HepG2 (cell line): Measurements from ENCODE around the gene LIM2. TPM values are rescaled to one million over a fixed set of nuclear protein-coding genes. Genes with fewer than 3 reads are reported as not detected.

ENCODE experiments used
- CTCF ChIP-seq: sonication (generic); formaldehyde crosslinking; IDR thresholded peaks from 2 replicates; pipeline ENCODE4 v1.5.0; 2020; ENCODE audit warnings: mild to moderate bottlenecking, missing genetic modification reagents, moderate library complexity
- ELF3 ChIP-seq: IDR thresholded peaks from 2 replicates; pipeline ENCODE4 v1.6.1; 2016; ENCODE audit warnings: missing genetic modification reagents, missing compliant biosample characterization
- FOSL2 ChIP-seq: sonication (generic); formaldehyde crosslinking; IDR thresholded peaks from 2 replicates; pipeline ENCODE4 v1.4.0; 2020; ENCODE audit warnings: missing genetic modification reagents
- FOXA3 ChIP-seq: IDR thresholded peaks from 2 replicates; pipeline ENCODE4 v1.6.1; 2016; ENCODE audit warnings: missing genetic modification reagents, missing compliant biosample characterization
- GATA4 ChIP-seq: sonication (generic); IDR thresholded peaks from 2 replicates; pipeline ENCODE4 v1.6.1; 2016; ENCODE audit warnings: antibody characterized with exemption, low read depth, borderline replicate concordance
- HIVEP1 ChIP-seq: sonication (generic); formaldehyde crosslinking; IDR thresholded peaks from 2 replicates; pipeline ENCODE4 v1.4.0; 2020; ENCODE audit warnings: mild to moderate bottlenecking, missing genetic modification reagents
- HMG20A ChIP-seq: IDR thresholded peaks from 2 replicates; pipeline ENCODE4 v1.6.1; 2016; ENCODE audit warnings: borderline replicate concordance
- LCORL ChIP-seq, 2 experiments: fragments of 450-650 bp in 1 of 2; sonication (generic) in 1 of 2; formaldehyde crosslinking in 1 of 2; IDR thresholded peaks; 2 replicates each; pipeline versions ENCODE4 v1.5.0 to v1.6.1; 2017 to 2020; ENCODE audit warnings: antibody characterized with exemption in 1 of 2, missing genetic modification reagents in 1 of 2
- MED1 ChIP-seq: sonication (generic); formaldehyde crosslinking; IDR thresholded peaks from 2 replicates; pipeline ENCODE4 v1.4.0; 2020; ENCODE audit warnings: missing genetic modification reagents
- NR2F2 ChIP-seq: IDR thresholded peaks from 2 replicates; pipeline ENCODE4 v1.6.1; 2012; ENCODE audit warnings: low read depth, inconsistent platforms, borderline replicate concordance
- PRDM4 ChIP-seq: sonication (generic); formaldehyde crosslinking; IDR thresholded peaks from 2 replicates; pipeline ENCODE4 v1.9.0; 2021; ENCODE audit warnings: missing genetic modification reagents, borderline replicate concordance
- RCOR2 ChIP-seq: IDR thresholded peaks from 2 replicates; pipeline ENCODE4 v1.6.1; 2016; ENCODE audit warnings: missing biosample characterization, missing genetic modification reagents
- SALL2 ChIP-seq: sonication (generic); formaldehyde crosslinking; IDR thresholded peaks from 2 replicates; pipeline ENCODE4 v1.8.1; 2023; ENCODE audit warnings: mild to moderate bottlenecking, missing genetic modification reagents, inconsistent platforms
- SPEN ChIP-seq: sonication (generic); formaldehyde crosslinking; IDR thresholded peaks from 2 replicates; pipeline ENCODE4 v1.5.1; 2020; ENCODE audit warnings: low read depth, mild to moderate bottlenecking, missing genetic modification reagents
- SRSF1 ChIP-seq: fragments of 200-400 bp; formaldehyde crosslinking; optimal IDR thresholded peaks from 2 replicates; pipeline ENCODE3; 2017; ENCODE audit warnings: mild to moderate bottlenecking, low read depth, low read length, moderate library complexity
- TRAFD1 ChIP-seq: sonication (generic); formaldehyde crosslinking; IDR thresholded peaks from 2 replicates; pipeline ENCODE4 v1.5.1; 2020; ENCODE audit warnings: missing genetic modification reagents, mild to moderate bottlenecking, borderline replicate concordance
- ZNF224 ChIP-seq: sonication (generic); formaldehyde crosslinking; IDR thresholded peaks from 2 replicates; pipeline ENCODE4 v1.5.0; 2020; ENCODE audit warnings: mild to moderate bottlenecking, missing genetic modification reagents
- ZSCAN20 ChIP-seq: sonication (generic); formaldehyde crosslinking; IDR thresholded peaks from 2 replicates; pipeline ENCODE4 v1.4.0; 2020; ENCODE audit warnings: missing genetic modification reagents, mild to moderate bottlenecking, borderline replicate concordance
- polyA plus RNA-seq, 8 experiments: library from polyadenylated mRNA; depleted of rRNA in 3 of 8; stranded (reverse) in 7 of 8; unstranded in 1 of 8; fragments of >200 nt; fragmentation: Illumina TruSeq in 4 of 8; extraction: Trizol in 4 of 8; gene quantifications; 2 replicates each; pipeline versions ENCODE4 v1.2.1 to v1.2.3, GENCODE V29; 2011 to 2016; ENCODE audit warnings: low read depth in 4 of 8, missing spikeins in 1 of 8, mixed read lengths in 1 of 8; ENCODE audit not compliant: insufficient read depth in 1 of 8
- total RNA-seq, 5 experiments: library from RNA; depleted of rRNA; stranded (reverse); fragments of >200 nt; fragmentation: Illumina TruSeq; extraction: Trizol; gene quantifications; 2 replicates each; pipeline ENCODE4 v1.2.3, GENCODE V29; 2016; ENCODE audit warnings: low read depth in 1 of 5
- TF ChIP-seq, protein P1 (sequence below): sonication (generic); formaldehyde crosslinking; IDR thresholded peaks from 2 replicates; pipeline ENCODE4 v1.5.0; 2020; ENCODE audit warnings: missing genetic modification reagents
- TF ChIP-seq, protein P2 (sequence below): sonication (generic); formaldehyde crosslinking; IDR thresholded peaks from 2 replicates; pipeline ENCODE4 v1.4.0; 2020; ENCODE audit warnings: mild to moderate bottlenecking, missing genetic modification reagents

LIM2 gene
- total and polyA plus RNA-seq, 2 of the 13 experiments (the other 11 are each of a cell fraction or from before 2014, with no cell fraction given) = 1.3 TPM; not detected in 1

- TF ChIP-seq FOXA3 (CRISPR knock-in tag) (peak; percentile 43), GATA4 (no peak), ELF3 (0 out of 2 replicates have a peak, but pooled peaks have one; percentile 21), TRAFD1 (CRISPR knock-in tag) (no peak), HMG20A (CRISPR knock-in tag) (no peak), HIVEP1 (CRISPR knock-in tag) (0 out of 2 replicates have a peak, but pooled peaks have one; percentile 23), FOSL2 (CRISPR knock-in tag) (peak; percentile 43; the same call in 1 of the 2 replicates), LCORL (IDR thresholded peaks at IDR 0.05) (no peak), LCORL (CRISPR knock-in tag; IDR thresholded peaks at IDR 0.05) (peak; percentile 64; the same call in 1 of the 2 replicates), SPEN (CRISPR knock-in tag) (no peak; the same call in none of the 2 replicates), PRDM4 (CRISPR knock-in tag) (no peak), RCOR2 (CRISPR knock-in tag) (no peak), CTCF (peak; percentile 14; the same call in 1 of the 2 replicates), SALL2 (CRISPR knock-in tag) (0 out of 2 replicates have a peak, but pooled peaks have one; percentile 19), MED1 (CRISPR knock-in tag) (peak; percentile 45; the same call in 1 of the 2 replicates), ZSCAN20 (no peak), NR2F2 (peak; percentile 50; the same call in 1 of the 2 replicates), ZNF224 (CRISPR knock-in tag) (0 out of 2 replicates have a peak, but pooled peaks have one; percentile 55), SRSF1 (no peak)
- TF ChIP-seq, protein P1, sequence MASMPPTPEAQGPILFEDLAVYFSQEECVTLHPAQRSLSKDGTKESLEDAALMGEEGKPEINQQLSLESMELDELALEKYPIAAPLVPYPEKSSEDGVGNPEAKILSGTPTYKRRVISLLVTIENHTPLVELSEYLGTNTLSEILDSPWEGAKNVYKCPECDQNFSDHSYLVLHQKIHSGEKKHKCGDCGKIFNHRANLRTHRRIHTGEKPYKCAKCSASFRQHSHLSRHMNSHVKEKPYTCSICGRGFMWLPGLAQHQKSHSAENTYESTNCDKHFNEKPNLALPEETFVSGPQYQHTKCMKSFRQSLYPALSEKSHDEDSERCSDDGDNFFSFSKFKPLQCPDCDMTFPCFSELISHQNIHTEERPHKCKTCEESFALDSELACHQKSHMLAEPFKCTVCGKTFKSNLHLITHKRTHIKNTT (CRISPR knock-in tag) = no peak
- TF ChIP-seq, protein P2, sequence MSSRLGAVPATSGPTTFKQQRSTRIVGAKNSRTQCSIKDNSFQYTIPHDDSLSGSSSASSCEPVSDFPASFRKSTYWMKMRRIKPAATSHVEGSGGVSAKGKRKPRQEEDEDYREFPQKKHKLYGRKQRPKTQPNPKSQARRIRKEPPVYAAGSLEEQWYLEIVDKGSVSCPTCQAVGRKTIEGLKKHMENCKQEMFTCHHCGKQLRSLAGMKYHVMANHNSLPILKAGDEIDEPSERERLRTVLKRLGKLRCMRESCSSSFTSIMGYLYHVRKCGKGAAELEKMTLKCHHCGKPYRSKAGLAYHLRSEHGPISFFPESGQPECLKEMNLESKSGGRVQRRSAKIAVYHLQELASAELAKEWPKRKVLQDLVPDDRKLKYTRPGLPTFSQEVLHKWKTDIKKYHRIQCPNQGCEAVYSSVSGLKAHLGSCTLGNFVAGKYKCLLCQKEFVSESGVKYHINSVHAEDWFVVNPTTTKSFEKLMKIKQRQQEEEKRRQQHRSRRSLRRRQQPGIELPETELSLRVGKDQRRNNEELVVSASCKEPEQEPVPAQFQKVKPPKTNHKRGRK = no peak
Measured at GRCh38 chr19:51387924-51388389, at the start of gene LIM2 (continued).
